OCI-LY7 (cell line): ENCODE measurements around the gene ASB11. TPM values are rescaled to one million over a fixed set of nuclear protein-coding genes. Genes with fewer than 3 reads are reported as not detected.
A peak's percentile ranks its signal among the peaks of the same experiment; 100 is the strongest.

Experiments used
- BruUV-seq: library from RNA; stranded (reverse); fragments of 400-500 nt; replicated peaks from 2 replicates; lab custom pipeline; 2021; lab: Mats Ljungman, UMichigan
- CTCF ChIA-PET: fragments of 300-600 bp; sonication (Branson Sonifier 250); formaldehyde crosslinking; loops from one replicate; lab custom pipeline; 2022; ENCODE audit warnings: antibody characterized with exemption; ENCODE audit not compliant: unreplicated experiment; lab: Charles Lee
- POLR2A ChIA-PET: fragments of 300-600 bp; sonication (Branson Sonifier 250); formaldehyde crosslinking; loops from one replicate; lab custom pipeline; 2022; ENCODE audit warnings: antibody characterized with exemption; lab: Charles Lee
- DNase-seq: peaks from one replicate; pipeline ENCODE4 v3.0.0-alpha.2; 2015; ENCODE audit warnings: low spot score
- H2AFZ ChIP-seq: fragments of 200-600 bp; sonication (generic), shearing (Covaris generic); 2 replicates; pipeline ENCODE4 v1.6.1; 2014; ENCODE audit warnings: mild to moderate bottlenecking, antibody characterized with exemption, low read length, moderate library complexity
- H3K27ac ChIP-seq: fragments of 200-600 bp; sonication (generic); 2 replicates; pipeline ENCODE4 v1.5.1; 2014; ENCODE audit warnings: mixed run types, low read depth, mild to moderate bottlenecking, moderate library complexity, low read length, inconsistent platforms; ENCODE audit not compliant: poor library complexity, severe bottlenecking
- H3K36me3 ChIP-seq: fragments of 200-600 bp; sonication (generic); 2 replicates; pipeline ENCODE4 v1.6.1; 2014; ENCODE audit warnings: mild to moderate bottlenecking, antibody characterized with exemption, low read length, moderate library complexity, mixed read lengths; ENCODE audit not compliant: insufficient read depth
- H3K4me1 ChIP-seq: fragments of 200-600 bp; sonication (generic); 2 replicates; pipeline ENCODE4 v1.5.1; 2014; ENCODE audit warnings: mild to moderate bottlenecking, low read length; ENCODE audit not compliant: insufficient read depth, poor library complexity, severe bottlenecking
- H3K4me2 ChIP-seq: fragments of 200-600 bp; sonication (generic); 2 replicates; pipeline ENCODE4 v1.6.1; 2014; ENCODE audit warnings: mild to moderate bottlenecking, low read length
- H3K4me3 ChIP-seq: fragments of 200-600 bp; sonication (generic); 2 replicates; pipeline ENCODE4 v1.5.1; 2014; ENCODE audit warnings: mild to moderate bottlenecking, low read depth, low read length; ENCODE audit not compliant: poor library complexity, severe bottlenecking
- H3K79me2 ChIP-seq: fragments of 200-600 bp; sonication (generic); 2 replicates; pipeline ENCODE4 v1.6.1; 2016; ENCODE audit warnings: low read depth, mild to moderate bottlenecking, low read length, moderate library complexity, mixed read lengths; ENCODE audit not compliant: insufficient read depth
- H3K9me2 ChIP-seq: fragments of 200-600 bp; sonication (generic); 2 replicates; pipeline ENCODE4 v1.6.1; 2016; ENCODE audit warnings: mild to moderate bottlenecking, low read length, mixed read lengths; ENCODE audit not compliant: insufficient read depth
- H3K9me3 ChIP-seq: fragments of 200-600 bp; sonication (generic); 2 replicates; pipeline ENCODE4 v1.6.1; 2014; ENCODE audit warnings: mild to moderate bottlenecking, mixed run types, low read length, mixed read lengths
- H4K20me1 ChIP-seq: fragments of 200-600 bp; sonication (generic); 2 replicates; pipeline ENCODE4 v1.6.1; 2014; ENCODE audit warnings: mild to moderate bottlenecking, antibody characterized with exemption, low read length, moderate library complexity, mixed read lengths; ENCODE audit not compliant: insufficient read depth
- EZH2phosphoT487 ChIP-seq: fragments of 200-600 bp; sonication (generic); IDR thresholded peaks from 2 replicates; pipeline ENCODE4 v1.6.1; 2018; ENCODE audit warnings: low read depth, borderline replicate concordance, mild to moderate bottlenecking, mixed run types, antibody characterized with exemption, low read length, moderate library complexity, mixed read lengths
- intact Hi-C: fragments of 100-400 bp; cut with micrococcal nuclease; formaldehyde crosslinking; loops from one replicate; pipeline ENCODE4 v1.10.0; 2022; ENCODE audit not compliant: unreplicated experiment
- total RNA-seq, 2 experiments: library from RNA; depleted of rRNA in 1 of 2; stranded (reverse); fragments of >200 nt in 1 of 2; shearing (Covaris generic) in 1 of 2; gene quantifications; 2 replicates each; pipeline ENCODE4 v1.2.3, GENCODE V29; 2014 to 2022
- TF ChIP-seq, protein P1 (sequence below): fragments of 200-600 bp; sonication (generic); conservative IDR thresholded peaks from 2 replicates; pipeline ENCODE4 v1.5.1; 2014; ENCODE audit warnings: mild to moderate bottlenecking, antibody characterized with exemption, low read length, moderate library complexity, mixed read lengths

Gene ASB11
- total RNA-seq, 2 experiments from 2014 or later, result not detected

DNA sequence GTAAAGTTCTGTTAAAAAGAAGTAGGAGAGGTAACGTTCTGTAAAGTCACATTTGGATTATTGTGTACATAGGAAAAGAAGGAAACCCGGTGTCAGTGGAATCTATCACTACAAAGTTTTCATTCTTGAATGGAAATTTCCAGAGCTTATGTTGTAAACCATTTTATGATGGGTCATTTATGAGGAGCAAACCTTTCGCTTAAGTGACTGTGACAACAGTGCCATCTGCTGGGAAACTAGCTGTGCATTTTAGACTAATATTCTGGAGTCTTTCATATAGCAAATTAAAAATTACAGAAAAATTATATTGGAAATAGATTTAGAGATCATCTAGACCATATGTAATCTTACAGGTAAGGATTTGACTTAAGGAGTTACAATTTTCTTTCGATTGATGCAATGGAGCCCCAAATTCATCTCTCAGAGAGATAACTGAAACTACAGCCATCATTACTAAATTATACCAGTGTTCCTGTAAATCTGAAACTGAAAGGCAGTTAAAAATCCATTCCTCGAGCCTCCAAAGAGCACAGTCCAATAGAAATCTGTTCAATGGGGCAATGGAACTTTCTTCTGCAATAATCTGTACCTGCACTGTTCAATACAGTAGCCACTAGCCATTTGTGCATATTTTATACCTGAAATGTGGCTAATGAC is 72.4 kb downstream of the ASB11 start:
- Histone ChIP-seq H3K4me1 (no peaks in the 10 kb centered on the region), H3K4me2 (no peak overlapping the region), H3K4me3 (no peak overlapping the region), H3K79me2 (no peaks in the 10 kb centered on the region), H3K27ac (no peak overlapping the region), H3K9me2 (no peaks in the 10 kb centered on the region), H3K9me3 (no peaks in the 10 kb centered on the region), H2AFZ (no peak overlapping the region), H3K36me3 (no peaks in the 10 kb centered on the region), H4K20me1 (no peaks in the 10 kb centered on the region)
- TF ChIP-seq, protein P1, sequence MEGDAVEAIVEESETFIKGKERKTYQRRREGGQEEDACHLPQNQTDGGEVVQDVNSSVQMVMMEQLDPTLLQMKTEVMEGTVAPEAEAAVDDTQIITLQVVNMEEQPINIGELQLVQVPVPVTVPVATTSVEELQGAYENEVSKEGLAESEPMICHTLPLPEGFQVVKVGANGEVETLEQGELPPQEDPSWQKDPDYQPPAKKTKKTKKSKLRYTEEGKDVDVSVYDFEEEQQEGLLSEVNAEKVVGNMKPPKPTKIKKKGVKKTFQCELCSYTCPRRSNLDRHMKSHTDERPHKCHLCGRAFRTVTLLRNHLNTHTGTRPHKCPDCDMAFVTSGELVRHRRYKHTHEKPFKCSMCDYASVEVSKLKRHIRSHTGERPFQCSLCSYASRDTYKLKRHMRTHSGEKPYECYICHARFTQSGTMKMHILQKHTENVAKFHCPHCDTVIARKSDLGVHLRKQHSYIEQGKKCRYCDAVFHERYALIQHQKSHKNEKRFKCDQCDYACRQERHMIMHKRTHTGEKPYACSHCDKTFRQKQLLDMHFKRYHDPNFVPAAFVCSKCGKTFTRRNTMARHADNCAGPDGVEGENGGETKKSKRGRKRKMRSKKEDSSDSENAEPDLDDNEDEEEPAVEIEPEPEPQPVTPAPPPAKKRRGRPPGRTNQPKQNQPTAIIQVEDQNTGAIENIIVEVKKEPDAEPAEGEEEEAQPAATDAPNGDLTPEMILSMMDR, result peak; percentile 74
- TF ChIP-seq EZH2phosphoT487, result no peak
- intact Hi-C loops, result loop anchor here (2.0 kb wide), 1 partner anchor 1204 kb away; no protein-coding TSS in a partner anchor
- CTCF ChIA-PET, result no interaction called here
- peak; percentile 20 for DNase-seq
- POLR2A ChIA-PET, result no interaction called here
- no TSS peak for BruUV-seq

DNA sequence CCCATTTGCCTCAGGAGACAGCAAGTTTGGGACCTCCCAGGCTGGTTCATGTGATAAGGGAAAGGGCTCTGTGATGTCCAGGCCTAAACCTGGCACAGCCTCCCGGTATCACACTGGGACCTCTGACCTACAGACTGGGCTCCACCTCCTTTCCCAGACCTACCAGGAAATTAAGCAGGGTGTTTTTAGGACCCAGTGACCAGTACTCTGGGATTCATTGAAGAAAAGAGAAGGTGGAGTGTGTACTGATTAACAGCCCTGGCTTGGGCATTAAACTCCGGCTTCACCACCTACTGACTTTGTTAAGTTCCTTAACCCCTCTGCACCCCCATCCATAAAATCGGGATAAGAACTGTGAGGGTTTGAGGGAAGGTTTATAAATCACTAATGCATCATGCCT is 74.1 kb downstream of the ASB11 start:
- no peaks in the 10 kb centered on the region for H4K20me1 ChIP-seq

DNA sequence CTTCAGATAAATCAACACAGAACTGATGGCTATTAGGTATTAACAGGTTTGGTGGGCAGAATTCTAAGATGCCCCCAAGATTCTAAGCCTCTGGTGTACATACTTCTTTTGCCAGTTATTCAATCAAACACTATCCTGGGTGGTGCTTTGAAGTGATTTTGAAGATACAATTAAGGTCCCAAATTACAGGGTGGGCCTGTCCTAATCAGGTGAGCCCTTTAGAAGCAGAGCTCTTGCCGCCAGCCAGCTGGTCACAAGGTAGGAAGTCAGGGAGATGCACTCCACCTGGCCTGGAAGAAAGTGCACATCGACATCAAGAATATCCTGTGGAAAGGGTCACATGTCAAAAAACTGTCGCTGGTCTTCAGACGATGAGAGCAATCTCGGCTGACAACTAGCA is 75.0 kb downstream of the ASB11 start:
- Histone ChIP-seq H3K79me2 (no peaks in the 10 kb centered on the region), H3K36me3 (no peaks in the 10 kb centered on the region), H3K9me3 (no peaks in the 10 kb centered on the region), H3K4me1 (no peaks in the 10 kb centered on the region), H3K9me2 (no peaks in the 10 kb centered on the region), H4K20me1 (no peaks in the 10 kb centered on the region), H3K27ac (no peak overlapping the region), H2AFZ (no peak overlapping the region), H3K4me3 (no peak overlapping the region), H3K4me2 (no peak overlapping the region)
- BruUV-seq, result no TSS peak
- ChIA-PET CTCF (no interaction called here), POLR2A (interaction anchor here (0.6 kb wide), 1 partner anchor 743 kb away, joined by 3 read pairs; no protein-coding TSS in a partner anchor)
- TF ChIP-seq, protein P1, result no peak
- TF ChIP-seq EZH2phosphoT487, result no peak
- no peak for DNase-seq
- intact Hi-C loops, result no loop called here

More for the DNA sequence above, 74.1 kb downstream of the ASB11 start:
- ChIA-PET CTCF (no interaction called here), POLR2A (no interaction called here)
- BruUV-seq, result no TSS peak
- Histone ChIP-seq H3K27ac (no peak overlapping the region), H2AFZ (no peak overlapping the region), H3K9me3 (no peaks in the 10 kb centered on the region), H3K4me2 (no peak overlapping the region), H3K79me2 (no peaks in the 10 kb centered on the region), H3K4me1 (no peaks in the 10 kb centered on the region), H3K9me2 (no peaks in the 10 kb centered on the region), H3K36me3 (no peaks in the 10 kb centered on the region), H3K4me3 (no peak overlapping the region)
- intact Hi-C loops, result no loop called here
- no peak for TF ChIP-seq EZH2phosphoT487
- DNase-seq, result no peak
